ENCODE measurements around the gene ARHGEF12. TPM values are rescaled to one million over a fixed set of nuclear protein-coding genes. Genes with fewer than 3 reads are reported as not detected.
"Not testable (repeated sequence)": the region's sequence is repeated elsewhere in the genome, so short reads cannot be mapped to it uniquely, and the experiment has no call there.

ARHGEF12 gene
- total and polyA plus RNA-seq, 2 donors = 12.8 to 13.1 TPM

GRCh38 chr11:120499088-120499487 is 162.9 kb downstream of the ARHGEF12 start:
- DNase-seq (ENCODE audit: low read depth in 6 of 9, low spot score in 9 of 9) = no peak
- WGBS = 95% methylated on average over 8 of the region's 8 CpGs
- H3K4me1 ChIP-seq (ENCODE audit: control insufficient read depth in 2 of 2, insufficient read depth in 2 of 2, low read length in 2 of 2) = no peaks in the 10 kb centered on the region
- no peaks in the 10 kb centered on the region for H3K27me3 ChIP-seq (ENCODE audit: control insufficient read depth in 2 of 2, insufficient read depth in 1 of 2, low read length in 1 of 2)
- no peaks in the 10 kb centered on the region for H3K9me3 ChIP-seq (ENCODE audit: control insufficient read depth in 2 of 2, insufficient read depth in 1 of 2, low read length in 1 of 2)
- H3K36me3 ChIP-seq (ENCODE audit: control insufficient read depth in 2 of 2, insufficient read depth in 2 of 2, low read length in 1 of 2) = no peaks in the 10 kb centered on the region
- no peak overlapping the region for H3K4me3 ChIP-seq (ENCODE audit: low read length in 2 of 2)
- H3K27ac ChIP-seq (ENCODE audit: low read depth in 1 of 2, low read length in 1 of 2) = no peak overlapping the region

- Histone ChIP-seq H3K9me3 (ENCODE audit: control insufficient read depth in 2 of 2, insufficient read depth in 1 of 2, low read length in 1 of 2) (no peaks in the 10 kb centered on the region), H3K36me3 (ENCODE audit: control insufficient read depth in 2 of 2, insufficient read depth in 2 of 2, low read length in 1 of 2) (no peaks in the 10 kb centered on the region), H3K27ac (ENCODE audit: low read depth in 1 of 2, low read length in 1 of 2) (no peak overlapping the region), H3K4me1 (ENCODE audit: control insufficient read depth in 2 of 2, insufficient read depth in 2 of 2, low read length in 2 of 2) (no peaks in the 10 kb centered on the region), H3K27me3 (ENCODE audit: control insufficient read depth in 2 of 2, insufficient read depth in 1 of 2, low read length in 1 of 2) (no peaks in the 10 kb centered on the region), H3K4me3 (ENCODE audit: low read length in 2 of 2) (no peak overlapping the region)
- WGBS = 78% methylated on average over 5 of the region's 5 CpGs
- no peak for DNase-seq (ENCODE audit: low read depth in 6 of 9, low spot score in 9 of 9)
Observed at GRCh38 chr11:120499859-120500258, 163.6 kb downstream of the ARHGEF12 start.

- no peaks in the 10 kb centered on the region for H3K9me3 ChIP-seq (ENCODE audit: control insufficient read depth in 2 of 2, insufficient read depth in 1 of 2, low read length in 1 of 2)
- H3K4me1 ChIP-seq (ENCODE audit: control insufficient read depth in 2 of 2, insufficient read depth in 2 of 2, low read length in 2 of 2) = no peaks in the 10 kb centered on the region
- H3K27me3 ChIP-seq (ENCODE audit: control insufficient read depth in 2 of 2, insufficient read depth in 1 of 2, low read length in 1 of 2) = peaks cover 0 to 2% of the 10 kb centered on the region in 2 donors
- no peak for DNase-seq (ENCODE audit: low read depth in 6 of 9, low spot score in 9 of 9)
- H3K27ac ChIP-seq (ENCODE audit: low read depth in 1 of 2, low read length in 1 of 2) = no peak overlapping the region
- no peak overlapping the region for H3K4me3 ChIP-seq (ENCODE audit: low read length in 2 of 2)
- 61% methylated on average over 14 of the region's 14 CpGs for WGBS
- no peaks in the 10 kb centered on the region for H3K36me3 ChIP-seq (ENCODE audit: control insufficient read depth in 2 of 2, insufficient read depth in 2 of 2, low read length in 1 of 2)
Observed at GRCh38 chr11:120500414-120501071, 164.3 kb downstream of the ARHGEF12 start.

GRCh38 chr11:120501440-120501839 is 165.2 kb downstream of the ARHGEF12 start:
- no peak for DNase-seq (ENCODE audit: low read depth in 6 of 9, low spot score in 9 of 9)
- H3K9me3 ChIP-seq (ENCODE audit: control insufficient read depth in 2 of 2, insufficient read depth in 1 of 2, low read length in 1 of 2) = no peaks in the 10 kb centered on the region
- WGBS = 50% methylated on average over 2 of the region's 2 CpGs
- H3K4me1 ChIP-seq (ENCODE audit: control insufficient read depth in 2 of 2, insufficient read depth in 2 of 2, low read length in 2 of 2) = no peaks in the 10 kb centered on the region
- no peak overlapping the region for H3K4me3 ChIP-seq (ENCODE audit: low read length in 2 of 2)
- no peaks in the 10 kb centered on the region for H3K36me3 ChIP-seq (ENCODE audit: control insufficient read depth in 2 of 2, insufficient read depth in 2 of 2, low read length in 1 of 2)
- no peak overlapping the region for H3K27ac ChIP-seq (ENCODE audit: low read depth in 1 of 2, low read length in 1 of 2)
- peaks cover 0 to 2% of the 10 kb centered on the region in 2 donors for H3K27me3 ChIP-seq (ENCODE audit: control insufficient read depth in 2 of 2, insufficient read depth in 1 of 2, low read length in 1 of 2)

GRCh38 chr11:120501976-120502755 is 166.0 kb downstream of the ARHGEF12 start:
- H3K4me1 ChIP-seq (ENCODE audit: control insufficient read depth in 2 of 2, insufficient read depth in 2 of 2, low read length in 2 of 2) = no peaks in the 10 kb centered on the region
- peaks cover 0 to 2% of the 10 kb centered on the region in 2 donors for H3K27me3 ChIP-seq (ENCODE audit: control insufficient read depth in 2 of 2, insufficient read depth in 1 of 2, low read length in 1 of 2)
- DNase-seq (ENCODE audit: low read depth in 6 of 9, low spot score in 9 of 9) = no peak
- no peak overlapping the region for H3K4me3 ChIP-seq (ENCODE audit: low read length in 2 of 2)
- no peaks in the 10 kb centered on the region for H3K36me3 ChIP-seq (ENCODE audit: control insufficient read depth in 2 of 2, insufficient read depth in 2 of 2, low read length in 1 of 2)
- WGBS = 88% methylated on average over 5 of the region's 5 CpGs
- H3K9me3 ChIP-seq (ENCODE audit: control insufficient read depth in 2 of 2, insufficient read depth in 1 of 2, low read length in 1 of 2) = no peaks in the 10 kb centered on the region
- H3K27ac ChIP-seq (ENCODE audit: low read depth in 1 of 2, low read length in 1 of 2) = no peak overlapping the region

GRCh38 chr11:120503529-120503928 is 167.3 kb downstream of the ARHGEF12 start:
- not testable (repeated sequence) for H3K4me3 ChIP-seq (ENCODE audit: low read length in 2 of 2); H3K27me3 ChIP-seq (ENCODE audit: control insufficient read depth in 2 of 2, insufficient read depth in 1 of 2, low read length in 1 of 2); H3K9me3 ChIP-seq (ENCODE audit: control insufficient read depth in 2 of 2, insufficient read depth in 1 of 2, low read length in 1 of 2); H3K4me1 ChIP-seq (ENCODE audit: control insufficient read depth in 2 of 2, insufficient read depth in 2 of 2, low read length in 2 of 2); DNase-seq (ENCODE audit: low read depth in 6 of 9, low spot score in 9 of 9); H3K36me3 ChIP-seq (ENCODE audit: control insufficient read depth in 2 of 2, insufficient read depth in 2 of 2, low read length in 1 of 2); H3K27ac ChIP-seq (ENCODE audit: low read depth in 1 of 2, low read length in 1 of 2)
- WGBS = 70% methylated on average over 3 of the region's 3 CpGs

GRCh38 chr11:120505801-120506425 is 169.7 kb downstream of the ARHGEF12 start:
- Histone ChIP-seq H3K4me3 (ENCODE audit: low read length in 2 of 2) (no peak overlapping the region), H3K27me3 (ENCODE audit: control insufficient read depth in 2 of 2, insufficient read depth in 1 of 2, low read length in 1 of 2) (peaks cover 9 to 20% of the 10 kb centered on the region in 2 donors), H3K4me1 (ENCODE audit: control insufficient read depth in 2 of 2, insufficient read depth in 2 of 2, low read length in 2 of 2) (no peaks in the 10 kb centered on the region), H3K9me3 (ENCODE audit: control insufficient read depth in 2 of 2, insufficient read depth in 1 of 2, low read length in 1 of 2) (no peaks in the 10 kb centered on the region), H3K27ac (ENCODE audit: low read depth in 1 of 2, low read length in 1 of 2) (no peak overlapping the region), H3K36me3 (ENCODE audit: control insufficient read depth in 2 of 2, insufficient read depth in 2 of 2, low read length in 1 of 2) (no peaks in the 10 kb centered on the region)
- no peak for DNase-seq (ENCODE audit: low read depth in 6 of 9, low spot score in 9 of 9)
- WGBS = 91% methylated on average over 7 of the region's 7 CpGs

- peaks cover 0 to 3% of the 10 kb centered on the region in 2 donors for H3K9me3 ChIP-seq (ENCODE audit: control insufficient read depth in 2 of 2, insufficient read depth in 1 of 2, low read length in 1 of 2)
- no peaks in the 10 kb centered on the region for H3K4me1 ChIP-seq (ENCODE audit: control insufficient read depth in 2 of 2, insufficient read depth in 2 of 2, low read length in 2 of 2)
- H3K4me3 ChIP-seq (ENCODE audit: low read length in 2 of 2) = no peak overlapping the region
- H3K27ac ChIP-seq (ENCODE audit: low read depth in 1 of 2, low read length in 1 of 2) = no peak overlapping the region
- WGBS = 88% methylated on average over 7 of the region's 7 CpGs
- no peak for DNase-seq (ENCODE audit: low read depth in 6 of 9, low spot score in 9 of 9)
- peaks cover 31 to 51% of the 10 kb centered on the region in 2 donors for H3K27me3 ChIP-seq (ENCODE audit: control insufficient read depth in 2 of 2, insufficient read depth in 1 of 2, low read length in 1 of 2)
- H3K36me3 ChIP-seq (ENCODE audit: control insufficient read depth in 2 of 2, insufficient read depth in 2 of 2, low read length in 1 of 2) = no peaks in the 10 kb centered on the region
Observed at GRCh38 chr11:120509346-120510053, 173.3 kb downstream of the ARHGEF12 start.

Data from thymus (tissue), 11 donors.